GM19328 (cell line): Measurements from ENCODE around the gene TRPM3.

Source experiments
- ATAC-seq: cut with Tn5 transposase; IDR thresholded peaks from one replicate; pipeline ENCODE4 v1.9.1; 2021; ENCODE audit warnings: mild to moderate bottlenecking, moderate library complexity; ENCODE audit not compliant: unreplicated experiment

The TRPM3 gene

GRCh38 chr9:70498866-70499265 is 622.6 kb downstream of the TRPM3 start:
- no peak for ATAC-seq

GRCh38 chr9:70496244-70496643 is 625.2 kb downstream of the TRPM3 start:
- ATAC-seq = no peak

- no peak for ATAC-seq
These were observed 625.9 kb downstream of the TRPM3 start for GRCh38 chr9:70495514-70495913.

GRCh38 chr9:70494221-70494620 is 627.2 kb downstream of the TRPM3 start:
- ATAC-seq = no peak

GRCh38 chr9:70493029-70493428 is 628.4 kb downstream of the TRPM3 start:
- ATAC-seq = no peak

- no peak for ATAC-seq
These were observed 629.1 kb downstream of the TRPM3 start for GRCh38 chr9:70492319-70492777.

- no peak for ATAC-seq
These were observed 629.7 kb downstream of the TRPM3 start for GRCh38 chr9:70491426-70492318.

GRCh38 chr9:70490478-70490877 is 630.9 kb downstream of the TRPM3 start:
- no peak for ATAC-seq

- no peak for ATAC-seq
These were observed 632.7 kb downstream of the TRPM3 start for GRCh38 chr9:70488793-70489105.

- no peak for ATAC-seq
These were observed 633.2 kb downstream of the TRPM3 start for GRCh38 chr9:70488098-70488792.

- no peak for ATAC-seq
These were observed 635.3 kb downstream of the TRPM3 start for GRCh38 chr9:70486127-70486526.

- no peak for ATAC-seq
These were observed 636.1 kb downstream of the TRPM3 start for GRCh38 chr9:70485273-70485858.

- no peak for ATAC-seq
These were observed 636.9 kb downstream of the TRPM3 start for GRCh38 chr9:70484232-70485130.

- ATAC-seq = no peak
These were observed 640.0 kb downstream of the TRPM3 start for GRCh38 chr9:70481471-70481870.

- ATAC-seq = no peak
These were observed 640.9 kb downstream of the TRPM3 start for GRCh38 chr9:70480405-70480980.

GRCh38 chr9:70479880-70480291 is 641.5 kb downstream of the TRPM3 start:
- no peak for ATAC-seq
